Measurements from ENCODE around the gene ALG12. TPM values are rescaled to one million over a fixed set of nuclear protein-coding genes. Genes with fewer than 3 reads are reported as not detected.
A peak's percentile ranks its signal among the peaks of the same experiment; 100 is the strongest.

Gene ALG12
- total and polyA plus RNA-seq, 2 of the 4 experiments (the other 2 are of a cell fraction): 7.2 to 10.9 TPM

DNA sequence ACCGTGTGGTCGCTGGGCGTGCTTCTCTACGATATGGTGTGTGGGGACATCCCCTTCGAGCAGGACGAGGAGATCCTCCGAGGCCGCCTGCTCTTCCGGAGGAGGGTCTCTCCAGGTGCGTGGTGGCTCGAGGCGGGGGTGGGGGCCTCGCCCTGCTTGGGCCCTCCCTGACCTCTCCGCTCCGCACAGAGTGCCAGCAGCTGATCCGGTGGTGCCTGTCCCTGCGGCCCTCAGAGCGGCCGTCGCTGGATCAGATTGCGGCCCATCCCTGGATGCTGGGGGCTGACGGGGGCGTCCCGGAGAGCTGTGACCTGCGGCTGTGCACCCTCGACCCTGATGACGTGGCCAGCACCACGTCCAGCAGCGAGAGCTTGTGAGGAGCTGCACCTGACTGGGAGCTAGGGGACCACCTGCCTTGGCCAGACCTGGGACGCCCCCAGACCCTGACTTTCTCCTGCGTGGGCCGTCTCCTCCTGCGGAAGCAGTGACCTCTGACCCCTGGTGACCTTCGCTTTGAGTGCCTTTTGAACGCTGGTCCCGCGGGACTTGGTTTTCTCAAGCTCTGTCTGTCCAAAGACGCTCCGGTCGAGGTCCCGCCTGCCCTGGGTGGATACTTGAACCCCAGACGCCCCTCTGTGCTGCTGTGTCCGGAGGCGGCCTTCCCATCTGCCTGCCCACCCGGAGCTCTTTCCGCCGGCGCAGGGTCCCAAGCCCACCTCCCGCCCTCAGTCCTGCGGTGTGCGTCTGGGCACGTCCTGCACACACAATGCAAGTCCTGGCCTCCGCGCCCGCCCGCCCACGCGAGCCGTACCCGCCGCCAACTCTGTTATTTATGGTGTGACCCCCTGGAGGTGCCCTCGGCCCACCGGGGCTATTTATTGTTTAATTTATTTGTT, 44.8 kb upstream of the ALG12 start:
- Histone ChIP-seq H2BK15ac (ENCODE audit: low read depth, low read length) (0 out of 3 replicates have a peak overlapping the region, but pooled peaks have one; percentile 61), H4K91ac (ENCODE audit: insufficient read depth, low read depth, low read length) (peak overlapping the region; percentile 81), H3K18ac (ENCODE audit: low read depth, low read length) (peak overlapping the region; percentile 74), H3K14ac (replicated peaks; ENCODE audit: low read depth, low read length) (peak overlapping the region; percentile 68), H3K56ac (ENCODE audit: extremely low read depth, insufficient read depth, low read length) (peak overlapping the region; percentile 28; the same call in 1 of the 2 replicates), H2AK9ac (replicated peaks; ENCODE audit: low read depth, low read length, poor library complexity) (peak overlapping the region; percentile 98), H3K27ac (ENCODE audit: insufficient read depth, low read length) (peak overlapping the region; percentile 98), H2AFZ (replicated peaks; ENCODE audit: low read length, poor library complexity) (peak overlapping the region; percentile 76), H3K4ac (ENCODE audit: low read depth, low read length) (peak overlapping the region; percentile 93), H4K8ac (ENCODE audit: low read depth in 2 of 2, low read length in 2 of 2) (peak overlapping the region; percentile 66 to 80; a peak in 3 of 4 replicates), H3K9me3 (ENCODE audit: control insufficient read depth, insufficient read depth, low read length) (no peaks in the 10 kb centered on the region), H3K4me2 (ENCODE audit: low read depth, low read length) (peak overlapping the region; percentile 90), H2BK120ac (ENCODE audit: low read depth, low read length) (peak overlapping the region; percentile 35; the same call in 1 of the 2 replicates), H3K4me3 (ENCODE audit: insufficient read depth, low read depth, low read length) (peak overlapping the region; percentile 58), H2BK5ac (ENCODE audit: low read depth, low read length, poor library complexity, severe bottlenecking) (peak overlapping the region; percentile 89), H3K9me1 (ENCODE audit: insufficient read depth, low read length) (peaks cover 6% of the 10 kb centered on the region; the same call in 1 of the 2 replicates), H2BK20ac (ENCODE audit: low read depth, low read length) (no peak overlapping the region), H3K23ac (ENCODE audit: low read depth, low read length) (peak overlapping the region; percentile 79), H3K27me3 (ENCODE audit: control insufficient read depth, insufficient read depth, low read length) (no peaks in the 10 kb centered on the region), H3K9ac (ENCODE audit: low read depth, low read length) (peak overlapping the region; percentile 88), H2AK5ac (ENCODE audit: low read depth, low read length) (peak overlapping the region; percentile 90), H4K20me1 (ENCODE audit: insufficient read depth, low read length) (peaks cover 37% of the 10 kb centered on the region), H4K5ac (ENCODE audit: low read depth, low read length) (peak overlapping the region; percentile 81), H3K4me1 (ENCODE audit: control insufficient read depth, insufficient read depth, low read length) (peaks cover 40% of the 10 kb centered on the region), H3K79me1 (ENCODE audit: low read depth in 1 of 2, low read length in 2 of 2) (peaks cover 16 to 52% of the 10 kb centered on the region in 2 experiments), H3K36me3 (ENCODE audit: control insufficient read depth, insufficient read depth, low read length) (peaks cover 30% of the 10 kb centered on the region)
- intact Hi-C loops (cut with micrococcal nuclease) (loop anchor here (1.0 kb wide), 1 partner anchor 45 kb away; the partner anchor contains the start of genes ALG12 and CRELD2), dilution Hi-C loops (cut with HindIII; ENCODE audit: low sequenced_read_pairs, unreplicated experiment) (no loop called here), in situ Hi-C loops (cut with MboI; ENCODE audit: low sequenced_read_pairs) (no loop called here)
- 70% methylated on average over 39 of the region's 63 CpGs; no CpG with 5 or more reads in 1 of the 2 experiments for WGBS, 2 experiments (ENCODE audit: extremely low coverage in 2 of 2, insufficient read length in 1 of 2)
- TSS peak; percentile 64 for BruUV-seq (replicated peaks)
- no peak for TF ChIP-seq BHLHE40 (IDR thresholded peaks at IDR 0.05; ENCODE audit: low read depth, low read length)
- TF ChIP-seq NFE2L2 (IDR thresholded peaks at IDR 0.05; ENCODE audit: low read depth, low read length): no peak
- no peak for TF ChIP-seq MAFK (IDR thresholded peaks at IDR 0.05; ENCODE audit: low read depth, low read length)
- no peak for TF ChIP-seq RAD21 (IDR thresholded peaks at IDR 0.05; ENCODE audit: low read length)
- no peak for TF ChIP-seq RFX5 (IDR thresholded peaks at IDR 0.05; ENCODE audit: low read depth, low read length)
- no peak for TF ChIP-seq ELK1 (IDR thresholded peaks at IDR 0.05; ENCODE audit: borderline replicate concordance, low read depth, low read length)
- no peak for TF ChIP-seq USF2 (IDR thresholded peaks at IDR 0.05; ENCODE audit: low read depth, low read length)
- no peak for TF ChIP-seq MXI1 (IDR thresholded peaks at IDR 0.05; ENCODE audit: borderline replicate concordance, low read depth, low read length)
- no peak for TF ChIP-seq RCOR1 (IDR thresholded peaks at IDR 0.05; ENCODE audit: insufficient replicate concordance, low read length)
- no peak for TF ChIP-seq POLR2A (IDR thresholded peaks at IDR 0.05; ENCODE audit: low read depth, low read length)
- no peak for TF ChIP-seq MAZ (IDR thresholded peaks at IDR 0.05; ENCODE audit: borderline replicate concordance, low read depth, low read length)
- TF ChIP-seq CEBPB (IDR thresholded peaks at IDR 0.05; ENCODE audit: low read depth, low read length): no peak
- no peak for TF ChIP-seq CHD1 (IDR thresholded peaks at IDR 0.05; ENCODE audit: low read depth, low read length)
- TF ChIP-seq SMC3 (IDR thresholded peaks at IDR 0.05; ENCODE audit: low read depth, low read length): no peak
- no peak for TF ChIP-seq FOS (IDR thresholded peaks at IDR 0.05; ENCODE audit: low read depth, low read length)
- ATAC-seq (ENCODE audit: low read depth) (no peak), DNase-seq (no peak)
- POLR2A ChIA-PET (ENCODE audit: unreplicated experiment): interaction anchor here (0.6 to 1.3 kb wide), 2 partner anchors 11 to 21 kb away, joined by 3 to 5 read pairs; no protein-coding TSS in a partner anchor
- CTCF ChIA-PET: interaction anchor here (0.6 kb wide), 1 partner anchor 14 kb away, joined by 5 read pairs; no protein-coding TSS in a partner anchor

Measured in IMR-90 (cell line).